Brain microvascular endothelial cell (primary cell): ENCODE measurements around the gene CD5L.

Experiments
- DNase-seq: peaks from one replicate; pipeline ENCODE4 v3.0.0-alpha.2; 2020
- H3K27ac ChIP-seq: fragments of 250-450 bp; sonication (Bioruptor Pico); 2 replicates; pipeline ENCODE4 v1.5.1; 2020; ENCODE audit warnings: mild to moderate bottlenecking, moderate library complexity
- H3K27me3 ChIP-seq: fragments of 250-450 bp; sonication (Bioruptor Pico); replicated peaks from 2 replicates; pipeline ENCODE4 v1.5.1; 2020; ENCODE audit warnings: mild to moderate bottlenecking
- H3K36me3 ChIP-seq: fragments of 250-450 bp; sonication (Bioruptor Pico); replicated peaks from 2 replicates; pipeline ENCODE4 v1.5.1; 2020; ENCODE audit warnings: mild to moderate bottlenecking
- H3K4me3 ChIP-seq: 2 replicates; pipeline ENCODE4 v1.5.1; 2011; ENCODE audit warnings: low read depth, mild to moderate bottlenecking, control low read depth, low read length, moderate library complexity
- in situ Hi-C: cut with HindIII; loops from 2 replicates; pipeline ENCODE4 v1.10.0; 2017; ENCODE audit warnings: low sequenced_read_pairs, low pct_ligation_motif_present
- TF ChIP-seq, protein P1 (sequence below): IDR thresholded peaks from 2 replicates; pipeline ENCODE4 v1.5.1; 2011; ENCODE audit warnings: low read depth, mild to moderate bottlenecking, moderate library complexity, low read length, control low read depth, inconsistent platforms; ENCODE audit errors: missing control alignments

CD5L gene

DNA sequence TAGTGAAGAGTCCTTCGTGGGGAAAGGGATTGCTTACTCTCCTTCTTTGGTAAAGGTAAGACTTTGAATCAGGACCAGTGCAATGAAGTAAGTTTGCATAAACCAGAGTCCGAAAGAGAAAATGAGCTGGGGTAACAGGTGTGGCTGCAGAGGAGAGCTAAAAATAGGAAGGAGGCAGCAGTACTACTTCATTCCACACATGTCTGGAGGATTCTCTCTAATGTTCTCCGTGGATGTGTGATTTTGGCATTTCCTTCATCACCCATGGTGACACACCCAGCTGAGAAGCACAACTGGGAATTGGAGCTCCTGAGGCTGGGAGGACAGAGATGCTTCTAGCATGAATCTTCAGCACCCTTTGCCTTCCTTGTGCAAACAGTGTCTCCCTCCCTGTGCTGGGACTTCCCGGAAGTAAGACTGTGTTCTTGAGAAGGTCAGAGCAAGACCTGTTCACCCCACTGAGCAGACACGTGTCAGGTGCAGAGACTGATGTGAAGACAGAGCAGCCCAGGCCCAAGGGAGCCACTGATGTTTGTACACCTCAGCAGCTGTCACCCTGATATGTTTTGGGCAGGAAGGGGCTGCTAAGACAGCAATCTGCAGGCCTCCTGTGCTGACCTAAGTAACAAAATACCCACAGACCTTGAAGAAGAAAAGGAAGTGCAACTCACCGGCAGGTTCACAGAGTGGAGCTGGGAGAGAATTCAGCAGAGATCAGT lies 35.0 kb downstream of the CD5L start:
- Histone ChIP-seq H3K4me3 (no peak overlapping the region), H3K27ac (no peak overlapping the region), H3K36me3 (no peaks in the 10 kb centered on the region), H3K27me3 (no peaks in the 10 kb centered on the region)
- in situ Hi-C loops, result no loop called here
- no peak for DNase-seq
- TF ChIP-seq, protein P1, sequence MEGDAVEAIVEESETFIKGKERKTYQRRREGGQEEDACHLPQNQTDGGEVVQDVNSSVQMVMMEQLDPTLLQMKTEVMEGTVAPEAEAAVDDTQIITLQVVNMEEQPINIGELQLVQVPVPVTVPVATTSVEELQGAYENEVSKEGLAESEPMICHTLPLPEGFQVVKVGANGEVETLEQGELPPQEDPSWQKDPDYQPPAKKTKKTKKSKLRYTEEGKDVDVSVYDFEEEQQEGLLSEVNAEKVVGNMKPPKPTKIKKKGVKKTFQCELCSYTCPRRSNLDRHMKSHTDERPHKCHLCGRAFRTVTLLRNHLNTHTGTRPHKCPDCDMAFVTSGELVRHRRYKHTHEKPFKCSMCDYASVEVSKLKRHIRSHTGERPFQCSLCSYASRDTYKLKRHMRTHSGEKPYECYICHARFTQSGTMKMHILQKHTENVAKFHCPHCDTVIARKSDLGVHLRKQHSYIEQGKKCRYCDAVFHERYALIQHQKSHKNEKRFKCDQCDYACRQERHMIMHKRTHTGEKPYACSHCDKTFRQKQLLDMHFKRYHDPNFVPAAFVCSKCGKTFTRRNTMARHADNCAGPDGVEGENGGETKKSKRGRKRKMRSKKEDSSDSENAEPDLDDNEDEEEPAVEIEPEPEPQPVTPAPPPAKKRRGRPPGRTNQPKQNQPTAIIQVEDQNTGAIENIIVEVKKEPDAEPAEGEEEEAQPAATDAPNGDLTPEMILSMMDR, result no peak

DNA sequence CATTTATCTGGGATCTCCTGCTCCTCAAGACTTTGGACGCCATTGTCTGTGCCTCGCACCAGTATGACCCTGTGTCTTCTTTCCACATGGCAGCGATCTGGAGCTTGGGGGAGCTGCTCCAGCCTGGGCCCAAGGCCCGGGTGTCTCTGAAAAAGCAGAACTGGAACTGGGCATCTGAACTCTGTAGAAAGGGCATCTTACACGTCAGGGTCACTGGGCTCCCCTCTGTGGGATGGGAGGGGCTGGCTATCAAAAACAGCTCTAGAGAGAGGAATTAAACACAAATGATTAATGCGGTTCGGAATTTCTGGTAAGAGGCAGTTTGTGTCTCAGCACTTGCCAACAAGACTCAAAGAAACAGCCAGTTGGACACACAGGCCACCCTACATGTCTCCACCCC lies 37.8 kb downstream of the CD5L start:
- Histone ChIP-seq H3K27ac (no peak overlapping the region), H3K4me3 (no peak overlapping the region), H3K36me3 (no peaks in the 10 kb centered on the region), H3K27me3 (no peaks in the 10 kb centered on the region)
- in situ Hi-C loops, result no loop called here
- TF ChIP-seq, protein P1, result no peak
- DNase-seq, result no peak

DNA sequence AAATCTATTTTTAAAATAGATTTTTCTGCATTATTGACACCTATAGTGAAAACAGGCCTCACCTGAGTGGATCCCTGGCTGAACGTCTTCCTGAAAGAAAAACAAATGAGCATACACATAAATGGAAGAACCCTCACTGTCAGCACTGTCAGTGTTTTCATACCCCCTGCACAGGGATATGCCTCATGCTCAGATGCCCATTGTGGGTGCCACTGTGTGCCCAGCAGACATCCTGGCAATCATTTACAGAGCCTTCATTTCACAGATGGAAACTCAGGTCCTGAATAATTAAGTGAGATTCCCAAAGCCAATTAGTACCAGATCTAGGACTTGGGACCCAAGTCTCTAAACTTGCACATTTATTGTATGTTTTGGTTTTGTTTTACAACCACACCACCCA lies 41.6 kb downstream of the CD5L start:
- DNase-seq, result no peak
- in situ Hi-C loops, result no loop called here
- no peaks in the 10 kb centered on the region for H3K27me3 ChIP-seq
- no peaks in the 10 kb centered on the region for H3K36me3 ChIP-seq
- H3K4me3 ChIP-seq, result no peak overlapping the region
- TF ChIP-seq, protein P1, result no peak
- H3K27ac ChIP-seq, result no peak overlapping the region

DNA sequence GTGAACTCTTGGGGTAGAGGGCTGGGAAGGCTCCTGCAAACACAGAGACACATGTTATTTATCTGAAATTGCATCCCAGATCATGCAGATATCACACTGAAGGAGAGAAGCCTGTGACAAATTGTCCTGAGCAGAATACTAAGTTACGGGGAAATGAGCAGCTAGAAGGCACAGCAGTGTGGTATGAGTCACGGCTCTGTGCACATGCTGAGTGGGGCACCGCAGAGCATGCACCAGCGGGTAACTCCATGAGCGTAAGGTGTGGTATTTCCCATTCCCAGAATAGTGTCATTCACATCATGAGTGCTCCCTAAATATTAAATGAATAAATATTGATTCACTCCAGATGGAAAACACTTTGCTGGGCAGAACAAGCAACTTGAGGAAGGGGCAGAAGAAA lies 43.4 kb downstream of the CD5L start:
- Histone ChIP-seq H3K27me3 (no peaks in the 10 kb centered on the region), H3K36me3 (no peaks in the 10 kb centered on the region), H3K27ac (no peak overlapping the region), H3K4me3 (no peak overlapping the region)
- no peak for DNase-seq
- in situ Hi-C loops, result no loop called here
- TF ChIP-seq, protein P1, result no peak

DNA sequence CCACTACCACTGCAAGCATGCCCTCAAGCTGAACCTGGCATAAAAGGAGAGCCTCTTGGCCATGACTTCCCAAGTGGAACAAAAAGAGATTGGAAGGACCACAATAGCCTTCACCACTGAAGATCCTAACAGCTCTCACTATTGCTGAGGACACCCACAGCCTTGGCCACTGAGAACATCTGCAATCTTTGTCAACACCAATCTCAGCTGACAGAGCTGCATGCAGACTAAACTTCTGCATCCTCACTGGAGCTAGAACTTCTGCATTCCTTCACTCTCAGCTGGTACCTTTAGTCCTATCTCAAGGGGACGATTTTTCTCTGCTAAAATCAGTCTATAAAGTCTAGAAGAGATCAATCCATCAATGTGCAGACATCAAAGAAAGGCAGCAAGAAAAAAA lies 56.4 kb downstream of the CD5L start:
- no peak for DNase-seq
- H3K4me3 ChIP-seq, result no peak overlapping the region
- no peaks in the 10 kb centered on the region for H3K36me3 ChIP-seq
- in situ Hi-C loops, result no loop called here
- H3K27ac ChIP-seq, result no peak overlapping the region
- no peaks in the 10 kb centered on the region for H3K27me3 ChIP-seq
- TF ChIP-seq, protein P1, result no peak

DNA sequence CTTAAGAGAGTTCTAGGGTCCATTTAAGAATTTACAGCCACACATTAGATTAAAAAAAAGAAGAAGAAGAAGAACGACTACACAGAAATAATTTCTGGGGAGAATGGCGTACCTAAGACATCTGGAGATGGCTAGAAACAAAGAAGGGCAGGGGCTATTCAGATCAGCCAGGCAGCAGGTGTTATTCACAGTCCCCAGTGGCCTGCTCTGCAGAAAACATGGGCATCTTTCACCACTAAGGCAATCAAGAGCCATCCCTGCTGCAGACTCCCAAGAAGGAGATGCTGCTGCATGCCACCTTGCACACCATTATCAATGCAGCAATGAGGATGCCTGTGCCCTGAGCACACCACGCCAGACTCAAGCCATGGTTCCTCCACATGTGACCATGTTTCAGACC lies 56.8 kb downstream of the CD5L start:
- TF ChIP-seq, protein P1, result no peak

More for the DNA sequence above, 56.8 kb downstream of the CD5L start:
- in situ Hi-C loops, result no loop called here
- Histone ChIP-seq H3K4me3 (no peak overlapping the region), H3K27ac (no peak overlapping the region), H3K36me3 (no peaks in the 10 kb centered on the region), H3K27me3 (no peaks in the 10 kb centered on the region)
- no peak for DNase-seq
